GM23338 (cell line): Measurements from ENCODE around the gene KIF2C. TPM values are rescaled to one million over a fixed set of nuclear protein-coding genes. Genes with fewer than 3 reads are reported as not detected.

Experiments used
- ATAC-seq: fragments of 200-7000 bp; cut with Tn5 transposase; 3 replicates; pipeline ENCODE4 v1.9.1; 2020
- DNase-seq: peaks from one replicate; pipeline ENCODE4 v3.0.0-alpha.2; 2015; ENCODE audit warnings: low spot score
- H2AFZ ChIP-seq: fragments of 200-600 bp; sonication (generic); 2 replicates; pipeline ENCODE4 v1.8.0; 2016; ENCODE audit warnings: antibody characterized with exemption, mild to moderate bottlenecking, moderate library complexity
- H3F3A ChIP-seq: fragments of 200-600 bp; sonication (generic); replicated peaks from 2 replicates; pipeline ENCODE4 v1.8.0; 2017; ENCODE audit warnings: antibody characterized with exemption, mixed run types, low read depth
- H3K27ac ChIP-seq: fragments of 200-600 bp; sonication (generic); 2 replicates; pipeline ENCODE4 v1.6.1; 2016; ENCODE audit warnings: low read depth
- H3K27me3 ChIP-seq: fragments of 200-600 bp; sonication (generic); 2 replicates; pipeline ENCODE4 v1.8.0; 2016; ENCODE audit warnings: mild to moderate bottlenecking, mixed run types, moderate library complexity; ENCODE audit not compliant: insufficient read depth
- H3K36me3 ChIP-seq: fragments of 200-600 bp; sonication (generic); 2 replicates; pipeline ENCODE4 v1.8.0; 2016; ENCODE audit warnings: mild to moderate bottlenecking; ENCODE audit not compliant: insufficient read depth
- H3K4me1 ChIP-seq: fragments of 200-600 bp; sonication (generic); 2 replicates; pipeline ENCODE4 v1.8.0; 2016; ENCODE audit warnings: mild to moderate bottlenecking, moderate library complexity; ENCODE audit not compliant: insufficient read depth
- H3K4me2 ChIP-seq: fragments of 200-600 bp; sonication (generic); 2 replicates; pipeline ENCODE4 v1.7.1; 2017; ENCODE audit warnings: mixed run types
- H3K4me3 ChIP-seq: fragments of 200-600 bp; sonication (generic); 2 replicates; pipeline ENCODE4 v1.6.1; 2016; ENCODE audit warnings: mixed run types
- H3K79me2 ChIP-seq: fragments of 200-600 bp; sonication (generic); replicated peaks from 2 replicates; pipeline ENCODE4 v1.8.0; 2017; ENCODE audit warnings: mild to moderate bottlenecking; ENCODE audit not compliant: insufficient read depth
- H3K9me2 ChIP-seq: fragments of 200-600 bp; sonication (generic); 2 replicates; pipeline ENCODE4 v1.8.0; 2017; ENCODE audit not compliant: insufficient read depth
- H4K20me1 ChIP-seq: fragments of 200-600 bp; sonication (generic); replicated peaks from 2 replicates; pipeline ENCODE4 v1.8.0; 2017; ENCODE audit warnings: mild to moderate bottlenecking; ENCODE audit not compliant: insufficient read depth
- H3K27ac Mint-ChIP-seq: 2 replicates; pipeline ENCODE4 v1.8.0; 2020; ENCODE audit warnings: inconsistent platforms, mild to moderate bottlenecking, moderate library complexity, mixed read lengths
- H3K27me3 Mint-ChIP-seq: 3 replicates; pipeline ENCODE4 v1.8.0; 2022; ENCODE audit warnings: low read depth, mild to moderate bottlenecking, moderate library complexity, mixed read lengths, inconsistent platforms; ENCODE audit not compliant: insufficient read depth, poor library complexity
- H3K36me3 Mint-ChIP-seq: 3 replicates; pipeline ENCODE4 v1.8.0; 2021; ENCODE audit warnings: low read depth, mild to moderate bottlenecking, inconsistent platforms, moderate library complexity, mixed read lengths
- H3K4me1 Mint-ChIP-seq: 3 replicates; pipeline ENCODE4 v1.8.0; 2020; ENCODE audit warnings: mild to moderate bottlenecking, inconsistent platforms, mixed read lengths
- H3K4me3 Mint-ChIP-seq: 3 replicates; pipeline ENCODE4 v1.8.0; 2021; ENCODE audit warnings: moderate library complexity, mild to moderate bottlenecking, inconsistent platforms, mixed read lengths
- H3K9me3 Mint-ChIP-seq: 3 replicates; pipeline ENCODE4 v1.8.0; 2020; ENCODE audit warnings: moderate library complexity, mild to moderate bottlenecking, inconsistent platforms, mixed read lengths
- CREB1 ChIP-seq: fragments of 250-450 bp; sonication (Bioruptor Pico); IDR thresholded peaks from 2 replicates; pipeline ENCODE4 v1.5.0; 2020; ENCODE audit warnings: low read depth, mild to moderate bottlenecking, moderate library complexity
- CTCF ChIP-seq, 2 experiments: fragments of 200-600 bp in 1 of 2; sonication (generic) in 1 of 2; conservative IDR thresholded peaks; 2 replicates each; pipeline versions ENCODE4 v1.5.1 to v1.6.1; 2016 to 2017; ENCODE audit warnings: antibody characterized with exemption in 2 of 2, low read depth in 2 of 2, mild to moderate bottlenecking in 2 of 2, moderate library complexity in 1 of 2
- EZH2 ChIP-seq: fragments of 200-600 bp; sonication (generic); IDR thresholded peaks from one replicate; pipeline ENCODE4 v1.8.0; 2017; ENCODE audit warnings: antibody characterized with exemption, mild to moderate bottlenecking, low read depth; ENCODE audit not compliant: unreplicated experiment
- JUNB ChIP-seq: IDR thresholded peaks from one replicate; pipeline ENCODE4 v1.6.1; 2016; ENCODE audit warnings: antibody characterized with exemption; ENCODE audit not compliant: unreplicated experiment
- NANOG ChIP-seq: IDR thresholded peaks from 2 replicates; pipeline ENCODE4 v1.6.1; 2016; ENCODE audit warnings: antibody characterized with exemption, borderline replicate concordance
- POLR2AphosphoS5 ChIP-seq: IDR thresholded peaks from 2 replicates; pipeline ENCODE4 v1.6.1; 2016; ENCODE audit warnings: antibody characterized with exemption, low read depth
- STAT1 ChIP-seq: IDR thresholded peaks from one replicate; pipeline ENCODE4 v1.6.1; 2016; ENCODE audit warnings: antibody characterized with exemption; ENCODE audit not compliant: unreplicated experiment
- ZNF114 ChIP-seq: fragments of 250-450 bp; sonication (Bioruptor Pico); IDR thresholded peaks from 2 replicates; pipeline ENCODE4 v1.5.0; 2020; ENCODE audit warnings: mild to moderate bottlenecking, moderate library complexity
- ZNF331 ChIP-seq: fragments of 250-450 bp; sonication (Bioruptor Pico); IDR thresholded peaks from 2 replicates; pipeline ENCODE4 v1.5.0; 2020; ENCODE audit warnings: low read depth, mild to moderate bottlenecking, moderate library complexity
- polyA plus RNA-seq: library from polyadenylated mRNA; unstranded; fragments of >200 nt; fragmentation: Nextera tagmentation; extraction: Ambion mirVana; gene quantifications from 2 replicates; pipeline ENCODE4 v1.2.1, GENCODE V29; 2016
- total RNA-seq: library from RNA; depleted of rRNA; stranded (reverse); fragments of >200 nt; shearing (Covaris generic); gene quantifications from 2 replicates; pipeline ENCODE4 v1.2.3, GENCODE V29; 2014

The KIF2C gene
- total and polyA plus RNA-seq, 2 experiments from 2014 or later: 38.0 to 62.9 TPM

- H3K4me3 ChIP-seq: no peak overlapping the region
- no peaks in the 10 kb centered on the region for H3K9me2 ChIP-seq
- H2AFZ ChIP-seq: no peak overlapping the region
- no peaks in the 10 kb centered on the region for H3K9me3 Mint-ChIP-seq
- H3K27ac ChIP-seq: no peak overlapping the region
- H3K4me1 Mint-ChIP-seq: peaks cover 20% of the 10 kb centered on the region
- peaks cover 17% of the 10 kb centered on the region for H3K4me1 ChIP-seq
- H3K27me3 Mint-ChIP-seq: peaks cover 11% of the 10 kb centered on the region
- TF ChIP-seq NANOG (no peak), ZNF114 (CRISPR knock-in tag) (no peak), STAT1 (no peak)
- H3K79me2 ChIP-seq: 0 out of 2 replicates have a peak, but pooled peaks cover 3% of the 10 kb centered on the region
- no peaks in the 10 kb centered on the region; the same call in 1 of the 2 replicates for H3K36me3 ChIP-seq
- peaks cover 18% of the 10 kb centered on the region; the same call in 1 of the 2 replicates for H3F3A ChIP-seq
- no peaks in the 10 kb centered on the region for H4K20me1 ChIP-seq
- no peak overlapping the region for H3K27ac Mint-ChIP-seq
- no peaks in the 10 kb centered on the region for H3K27me3 ChIP-seq
- no peak overlapping the region for H3K4me2 ChIP-seq
- DNase-seq (no peak), ATAC-seq (no peak)
- no peak overlapping the region for H3K4me3 Mint-ChIP-seq
- H3K36me3 Mint-ChIP-seq: peaks cover 41% of the 10 kb centered on the region
Observed at GRCh38 chr1:44802306-44803061, 62.8 kb downstream of the KIF2C start.

- Mint-ChIP-seq H3K36me3 (peaks cover 41% of the 10 kb centered on the region), H3K27ac (no peak overlapping the region; the same call in 1 of the 2 replicates), H3K27me3 (peaks cover 13% of the 10 kb centered on the region), H3K4me1 (peaks cover 25% of the 10 kb centered on the region), H3K4me3 (no peak overlapping the region), H3K9me3 (no peaks in the 10 kb centered on the region)
- 0 out of 2 replicates have a peak, but pooled peaks cover 3% of the 10 kb centered on the region for H3K79me2 ChIP-seq
- H3K36me3 ChIP-seq: no peaks in the 10 kb centered on the region; the same call in 1 of the 2 replicates
- no peaks in the 10 kb centered on the region for H3K27me3 ChIP-seq
- H3K27ac ChIP-seq: no peak overlapping the region
- H3K4me2 ChIP-seq: no peak overlapping the region
- ATAC-seq (no peak), DNase-seq (no peak)
- H4K20me1 ChIP-seq: no peaks in the 10 kb centered on the region
- peaks cover 22% of the 10 kb centered on the region for H3K4me1 ChIP-seq
- peaks cover 18% of the 10 kb centered on the region; the same call in 1 of the 2 replicates for H3F3A ChIP-seq
- TF ChIP-seq POLR2AphosphoS5 (no peak), NANOG (no peak), ZNF331 (CRISPR knock-in tag) (no peak)
- H3K4me3 ChIP-seq: no peak overlapping the region
- no peaks in the 10 kb centered on the region for H3K9me2 ChIP-seq
- no peak overlapping the region for H2AFZ ChIP-seq
Observed at GRCh38 chr1:44803062-44803311, 63.4 kb downstream of the KIF2C start.

- no peaks in the 10 kb centered on the region; the same call in 1 of the 2 replicates for H3K36me3 ChIP-seq
- H3K27ac ChIP-seq: no peak overlapping the region
- peaks cover 41% of the 10 kb centered on the region for H3K36me3 Mint-ChIP-seq
- H3K27me3 Mint-ChIP-seq: peaks cover 17% of the 10 kb centered on the region
- DNase-seq (no peak), ATAC-seq (no peak)
- no peak overlapping the region for H3K4me2 ChIP-seq
- no peaks in the 10 kb centered on the region for H3K27me3 ChIP-seq
- no peak overlapping the region for H2AFZ ChIP-seq
- peaks cover 13% of the 10 kb centered on the region; the same call in 1 of the 2 replicates for H3F3A ChIP-seq
- no peak overlapping the region; the same call in 1 of the 2 replicates for H3K27ac Mint-ChIP-seq
- peaks cover 27% of the 10 kb centered on the region for H3K4me1 Mint-ChIP-seq
- H3K4me3 Mint-ChIP-seq: no peak overlapping the region
- no peaks in the 10 kb centered on the region for H3K9me3 Mint-ChIP-seq
- 0 out of 2 replicates have a peak, but pooled peaks cover 3% of the 10 kb centered on the region for H3K79me2 ChIP-seq
- no peaks in the 10 kb centered on the region for H4K20me1 ChIP-seq
- no peak overlapping the region for H3K4me3 ChIP-seq
- H3K9me2 ChIP-seq: no peaks in the 10 kb centered on the region
- H3K4me1 ChIP-seq: peaks cover 28% of the 10 kb centered on the region
- TF ChIP-seq CTCF (conservative IDR thresholded peaks at IDR 0.05; ENCODE audit: low read depth in 2 of 2) (no peak), POLR2AphosphoS5 (no peak), EZH2 (no peak), CREB1 (no peak), JUNB (no peak)
Observed at GRCh38 chr1:44803312-44804095, 63.9 kb downstream of the KIF2C start.
